HepG2 (cell line): ENCODE results near the gene LRPPRC. TPM values are rescaled to one million over a fixed set of nuclear protein-coding genes. Genes with fewer than 3 reads are reported as not detected.
A peak's percentile ranks its signal among the peaks of the same experiment; 100 is the strongest.

Experiments used
- BRF2 ChIP-seq: sonication (generic); formaldehyde crosslinking; IDR thresholded peaks from 2 replicates; pipeline ENCODE4 v1.8.1; 2022; ENCODE audit warnings: mild to moderate bottlenecking, missing genetic modification reagents
- DDIT3 ChIP-seq: sonication (generic); formaldehyde crosslinking; IDR thresholded peaks from 2 replicates; pipeline ENCODE4 v1.4.0; 2020; ENCODE audit warnings: mild to moderate bottlenecking, missing genetic modification reagents
- IRF9 ChIP-seq: sonication (generic); formaldehyde crosslinking; IDR thresholded peaks from 2 replicates; pipeline ENCODE4 v1.8.0; 2022; ENCODE audit warnings: missing genetic modification reagents, mild to moderate bottlenecking, borderline replicate concordance
- MAFG ChIP-seq: sonication (generic); formaldehyde crosslinking; IDR thresholded peaks from 2 replicates; pipeline ENCODE4 v1.5.1; 2020; ENCODE audit warnings: mild to moderate bottlenecking, missing genetic modification reagents
- MIXL1 ChIP-seq: IDR thresholded peaks from 2 replicates; pipeline ENCODE4 v1.6.1; 2016
- NAIF1 ChIP-seq: sonication (generic); formaldehyde crosslinking; IDR thresholded peaks from 2 replicates; pipeline ENCODE4 v1.5.0; 2020; ENCODE audit warnings: mild to moderate bottlenecking, missing genetic modification reagents, borderline replicate concordance
- NFIC ChIP-seq: IDR thresholded peaks from 2 replicates; pipeline ENCODE4 v1.6.1; 2012; ENCODE audit warnings: mild to moderate bottlenecking, low read length, inconsistent platforms
- NFKBIZ ChIP-seq: IDR thresholded peaks from 2 replicates; pipeline ENCODE4 v1.6.1; 2018; ENCODE audit warnings: missing genetic modification reagents, missing compliant biosample characterization
- NFRKB ChIP-seq: fragments of 450-650 bp; IDR thresholded peaks from 2 replicates; pipeline ENCODE4 v1.6.1; 2017
- RFX5 ChIP-seq: IDR thresholded peaks from 2 replicates; pipeline ENCODE4 v1.6.1; 2011; ENCODE audit warnings: low read depth, low read length, improper control_type of control experiment
- SALL1 ChIP-seq: sonication (generic); formaldehyde crosslinking; IDR thresholded peaks from 2 replicates; pipeline ENCODE4 v1.8.0; 2022; ENCODE audit warnings: mild to moderate bottlenecking, missing genetic modification reagents
- SCMH1 ChIP-seq: sonication (generic); formaldehyde crosslinking; IDR thresholded peaks from 2 replicates; pipeline ENCODE4 v1.9.0; 2021; ENCODE audit warnings: missing genetic modification reagents, mild to moderate bottlenecking, borderline replicate concordance
- TFAP4 ChIP-seq: sonication (generic); IDR thresholded peaks from 2 replicates; pipeline ENCODE4 v1.6.1; 2016; ENCODE audit warnings: low read depth, borderline replicate concordance
- ZBTB2 ChIP-seq: sonication (generic); formaldehyde crosslinking; IDR thresholded peaks from 2 replicates; pipeline ENCODE4 v1.8.0; 2022; ENCODE audit warnings: low read depth, missing genetic modification reagents
- ZKSCAN1 ChIP-seq: fragments of 150-350 bp; IDR thresholded peaks from 2 replicates; pipeline ENCODE4 v1.6.1; 2014; ENCODE audit warnings: low read length
- ZNF101 ChIP-seq: sonication (generic); formaldehyde crosslinking; IDR thresholded peaks from 2 replicates; pipeline ENCODE4 v1.4.0; 2020; ENCODE audit warnings: mild to moderate bottlenecking, low read depth, missing genetic modification reagents, borderline replicate concordance
- ZNF17 ChIP-seq: sonication (generic); formaldehyde crosslinking; IDR thresholded peaks from 2 replicates; pipeline ENCODE4 v1.5.0; 2020; ENCODE audit warnings: mild to moderate bottlenecking, missing genetic modification reagents
- ZNF224 ChIP-seq: sonication (generic); formaldehyde crosslinking; IDR thresholded peaks from 2 replicates; pipeline ENCODE4 v1.5.0; 2020; ENCODE audit warnings: mild to moderate bottlenecking, missing genetic modification reagents
- ZNF232 ChIP-seq: sonication (generic); formaldehyde crosslinking; IDR thresholded peaks from 2 replicates; pipeline ENCODE4 v1.4.0; 2020; ENCODE audit warnings: missing genetic modification reagents, borderline replicate concordance
- ZNF260 ChIP-seq: sonication (generic); formaldehyde crosslinking; IDR thresholded peaks from 2 replicates; pipeline ENCODE4 v1.4.0; 2020; ENCODE audit warnings: missing genetic modification reagents, low read depth, mild to moderate bottlenecking, borderline replicate concordance
- ZNF264 ChIP-seq: sonication (generic); formaldehyde crosslinking; IDR thresholded peaks from 2 replicates; pipeline ENCODE4 v1.4.0; 2020; ENCODE audit warnings: missing genetic modification reagents
- ZNF282 ChIP-seq: fragments of 450-650 bp; IDR thresholded peaks from 2 replicates; pipeline ENCODE4 v1.6.1; 2018; ENCODE audit not compliant: partially characterized antibody
- ZNF34 ChIP-seq: sonication (generic); formaldehyde crosslinking; IDR thresholded peaks from 2 replicates; pipeline ENCODE4 v1.4.0; 2020; ENCODE audit warnings: mild to moderate bottlenecking, missing genetic modification reagents, borderline replicate concordance
- ZNF414 ChIP-seq: sonication (generic); formaldehyde crosslinking; IDR thresholded peaks from 2 replicates; pipeline ENCODE4 v1.5.0; 2020; ENCODE audit warnings: missing genetic modification reagents
- ZNF44 ChIP-seq: sonication (generic); formaldehyde crosslinking; IDR thresholded peaks from 2 replicates; pipeline ENCODE4 v1.5.1; 2020; ENCODE audit warnings: mild to moderate bottlenecking, missing genetic modification reagents
- ZNF550 ChIP-seq: sonication (generic); formaldehyde crosslinking; IDR thresholded peaks from 2 replicates; pipeline ENCODE4 v1.4.0; 2020; ENCODE audit warnings: mild to moderate bottlenecking, missing genetic modification reagents, borderline replicate concordance
- polyA plus RNA-seq, 8 experiments: library from polyadenylated mRNA; depleted of rRNA in 3 of 8; stranded (reverse) in 7 of 8; unstranded in 1 of 8; fragments of >200 nt; fragmentation: Illumina TruSeq in 4 of 8; extraction: Trizol in 4 of 8; gene quantifications; 2 replicates each; pipeline versions ENCODE4 v1.2.1 to v1.2.3, GENCODE V29; 2011 to 2016; ENCODE audit warnings: low read depth in 4 of 8, missing spikeins in 1 of 8, mixed read lengths in 1 of 8; ENCODE audit not compliant: insufficient read depth in 1 of 8
- total RNA-seq, 5 experiments: library from RNA; depleted of rRNA; stranded (reverse); fragments of >200 nt; fragmentation: Illumina TruSeq; extraction: Trizol; gene quantifications; 2 replicates each; pipeline ENCODE4 v1.2.3, GENCODE V29; 2016; ENCODE audit warnings: low read depth in 1 of 5

Gene LRPPRC
- total and polyA plus RNA-seq, 2 of the 13 experiments (the other 11 are each of a cell fraction or from before 2014, with no cell fraction given) = 117 to 167 TPM

- TF ChIP-seq ZNF34 (CRISPR knock-in tag) (no peak), MAFG (CRISPR knock-in tag) (no peak), NFIC (no peak), SALL1 (peak; percentile 83), ZBTB2 (CRISPR knock-in tag) (no peak), SCMH1 (CRISPR knock-in tag) (no peak), NFKBIZ (CRISPR knock-in tag) (peak; percentile 90), ZNF260 (CRISPR knock-in tag) (no peak), NAIF1 (CRISPR knock-in tag) (no peak), NFRKB (no peak), ZNF101 (CRISPR knock-in tag) (no peak), ZNF44 (no peak), ZNF550 (CRISPR knock-in tag) (no peak), ZNF224 (CRISPR knock-in tag) (no peak), ZNF232 (CRISPR knock-in tag) (peak; percentile 97; the same call in 1 of the 2 replicates), RFX5 (no peak), ZKSCAN1 (no peak), TFAP4 (no peak), DDIT3 (CRISPR knock-in tag) (no peak), BRF2 (no peak), ZNF264 (CRISPR knock-in tag) (peak; percentile 88), ZNF17 (CRISPR knock-in tag) (no peak), ZNF414 (CRISPR knock-in tag) (no peak), ZNF282 (no peak), MIXL1 (CRISPR knock-in tag) (peak; percentile 91), IRF9 (CRISPR knock-in tag) (no peak)
Measured at GRCh38 chr2:44016282-44016681, 20.5 kb upstream of the LRPPRC start (continued).
